DND-41 (cell line): ENCODE data around the gene SNTB2.

ENCODE experiments used
- CTCF ChIP-seq: IDR thresholded peaks from 2 replicates; pipeline ENCODE4 v1.5.1; 2012; ENCODE audit warnings: borderline replicate concordance, low read length, moderate library complexity, mild to moderate bottlenecking; ENCODE audit not compliant: poor library complexity, severe bottlenecking; ENCODE audit errors: extremely low read depth
- EZH2 ChIP-seq: IDR thresholded peaks from 3 replicates; pipeline ENCODE4 v1.6.1; 2012; ENCODE audit warnings: borderline replicate concordance, low read depth, mild to moderate bottlenecking, moderate library complexity, low read length, inconsistent platforms; ENCODE audit not compliant: severe bottlenecking

- no peak for TF ChIP-seq CTCF
- no peak for TF ChIP-seq EZH2
These were observed 86.0 kb downstream of the SNTB2 start for GRCh38 chr16:69273009-69273408.
